Coronary artery (tissue), 2 donors: ENCODE measurements around the gene ENTPD6.
"Not testable (repeated sequence)": the region's sequence is repeated elsewhere in the genome, so short reads cannot be mapped to it uniquely, and the experiment has no call there.

ENCODE experiments used
- DNase-seq: peaks from one replicate; pipeline ENCODE4 v3.0.0-alpha.2; 2017; ENCODE audit warnings: low spot score
- H3K27ac ChIP-seq, 2 donors: fragments of 200-600 bp; sonication (generic); one replicate each; pipeline ENCODE4 v1.5.1; 2016 to 2019
- H3K4me3 ChIP-seq: fragments of 200-600 bp; sonication (generic); 2 replicates; pipeline ENCODE4 v1.5.1; 2016; ENCODE audit warnings: mild to moderate bottlenecking, moderate library complexity
- CTCF ChIP-seq: fragments of 200-600 bp; sonication (generic); IDR thresholded peaks from one replicate; pipeline ENCODE4 v1.5.1; 2019; ENCODE audit warnings: antibody characterized with exemption

The ENTPD6 gene

GRCh38 chr20:25259788-25260254 is 64.3 kb downstream of the ENTPD6 start:
- TF ChIP-seq CTCF: no peak
- no peak overlapping the region for H3K27ac ChIP-seq
- DNase-seq: no peak
- no peak overlapping the region for H3K4me3 ChIP-seq

- H3K27ac ChIP-seq, DNase-seq, H3K4me3 ChIP-seq: not testable (repeated sequence)
Measured at GRCh38 chr20:25260770-25261437, 65.4 kb downstream of the ENTPD6 start.

- no peak for DNase-seq
- no peak overlapping the region for H3K4me3 ChIP-seq
- no peak overlapping the region for H3K27ac ChIP-seq
- no peak for TF ChIP-seq CTCF
Measured at GRCh38 chr20:25269057-25269832, 73.7 kb downstream of the ENTPD6 start.

- no peak for TF ChIP-seq CTCF
- H3K27ac ChIP-seq: no peak overlapping the region
- peak; percentile 65 for DNase-seq
- H3K4me3 ChIP-seq: no peak overlapping the region
Measured at GRCh38 chr20:25269833-25270170, 74.3 kb downstream of the ENTPD6 start.

GRCh38 chr20:25270829-25271251 is 75.3 kb downstream of the ENTPD6 start:
- no peak overlapping the region for H3K27ac ChIP-seq
- no peak for TF ChIP-seq CTCF
- no peak overlapping the region for H3K4me3 ChIP-seq
- no peak for DNase-seq

GRCh38 chr20:25271486-25272222 is 76.1 kb downstream of the ENTPD6 start:
- DNase-seq: no peak
- no peak overlapping the region for H3K4me3 ChIP-seq
- H3K27ac ChIP-seq: no peak overlapping the region
- TF ChIP-seq CTCF: no peak

GRCh38 chr20:25272223-25273000 is 76.9 kb downstream of the ENTPD6 start:
- H3K4me3 ChIP-seq: no peak overlapping the region
- TF ChIP-seq CTCF: no peak
- H3K27ac ChIP-seq: no peak overlapping the region
- no peak for DNase-seq
